NCI-H1436 treated with DMSO at 0.1 percent for 48 hours (cell line): Measurements from ENCODE around the gene ZNF385B.
"Not testable (repeated sequence)": the region's sequence is repeated elsewhere in the genome, so short reads cannot be mapped to it uniquely, and the experiment has no call there.

ENCODE experiments used
- DNase-seq: peaks from one replicate; lab custom pipeline; 2025; lab: John Stamatoyannopoulos, UW

Gene ZNF385B

DNA sequence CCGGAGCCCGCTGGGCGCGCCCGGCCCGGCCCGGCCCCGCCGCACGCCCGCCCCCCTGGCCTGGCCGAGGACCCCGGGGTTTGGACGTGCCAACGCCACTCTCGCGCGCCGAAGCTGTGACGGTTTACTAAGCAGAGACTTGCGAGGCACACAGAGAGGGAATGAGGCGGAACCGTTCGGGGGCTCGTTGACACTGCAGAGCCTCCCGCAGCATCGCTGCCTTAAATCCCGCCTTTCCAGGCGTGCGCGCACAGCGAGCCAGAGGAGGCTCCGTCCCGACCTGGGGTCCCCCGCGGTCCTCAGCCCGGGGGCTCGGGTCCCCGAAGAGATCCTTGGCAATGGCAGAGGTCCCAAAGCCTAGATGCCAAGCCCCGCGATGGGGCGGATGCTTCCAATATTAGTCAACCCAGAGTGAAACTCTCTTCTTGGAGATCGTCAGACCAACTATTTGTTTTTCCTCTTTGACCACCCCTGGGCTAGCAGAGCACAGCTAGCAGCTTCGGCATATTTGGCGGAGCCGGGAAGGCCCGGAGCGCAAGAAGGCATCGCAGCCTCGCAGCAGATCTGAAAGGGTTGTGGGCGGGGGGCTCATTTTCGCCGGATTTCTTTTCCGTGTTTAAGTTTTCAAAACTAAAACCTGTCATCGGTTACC is at the start of gene ZNF385B:
ZNF385B (minus strand) TSS at position 197 of the 652 bp plus-strand sequence.
- no peak for DNase-seq

DNA sequence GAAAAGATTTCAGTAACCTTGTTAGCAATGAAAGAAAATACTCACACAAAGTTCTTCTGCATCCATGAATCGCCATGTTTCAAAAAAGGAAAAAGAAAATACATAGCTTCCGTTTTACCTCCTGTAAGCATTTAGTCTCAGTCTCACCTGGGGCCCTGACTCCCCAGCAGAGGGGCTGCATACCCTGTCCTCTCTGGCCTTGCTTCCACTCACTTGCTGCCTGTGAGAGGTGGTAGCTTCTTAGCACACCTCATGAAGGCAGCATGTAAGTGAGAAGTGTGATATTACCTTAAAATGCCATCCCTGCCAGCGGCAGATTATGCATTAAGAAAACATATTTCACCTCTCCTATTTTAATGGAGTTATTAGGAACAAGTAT is 49.3 kb upstream of the ZNF385B start:
- DNase-seq: no peak

DNA sequence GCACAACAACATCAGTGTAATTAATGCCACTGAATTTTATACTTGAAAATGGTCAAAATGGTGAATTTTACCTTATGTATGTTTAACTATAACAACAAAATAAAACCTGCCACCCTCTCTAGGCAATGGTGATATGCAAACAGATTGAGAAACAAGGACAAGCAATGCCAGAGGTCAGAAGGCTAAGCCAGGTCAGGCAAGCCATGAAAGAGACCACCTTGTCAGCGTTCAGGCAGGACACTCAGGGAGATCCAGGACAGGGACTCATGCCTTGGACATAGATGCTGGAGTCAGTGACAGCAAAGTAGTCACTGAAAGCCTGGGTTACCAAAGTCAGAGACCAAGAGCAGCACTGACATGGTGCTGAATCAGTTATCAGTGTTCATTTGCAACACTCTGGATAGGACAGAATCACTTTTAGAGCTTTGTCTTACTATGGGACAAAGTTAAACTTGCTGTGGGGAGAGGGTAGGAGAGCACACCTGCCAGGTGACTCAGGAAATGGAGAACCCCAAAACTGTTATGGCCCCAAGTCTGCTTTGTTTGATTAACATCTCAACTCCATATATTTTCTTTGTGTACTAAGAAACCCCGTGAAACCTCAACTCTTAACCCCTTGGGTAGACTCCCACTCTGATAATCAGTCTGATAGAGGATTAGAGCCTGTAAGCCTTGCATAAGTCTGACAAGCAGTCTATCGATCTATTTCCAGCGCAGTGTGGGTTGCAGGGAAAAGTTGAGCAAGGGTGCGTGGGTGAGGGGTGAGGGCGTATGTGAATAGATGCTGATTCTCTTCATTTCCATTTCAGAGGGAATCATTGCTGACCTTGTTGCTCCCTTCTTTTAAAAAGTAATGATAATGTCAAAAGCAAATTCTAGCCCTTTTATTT is 48.7 kb upstream of the ZNF385B start:
- DNase-seq: no peak

DNA sequence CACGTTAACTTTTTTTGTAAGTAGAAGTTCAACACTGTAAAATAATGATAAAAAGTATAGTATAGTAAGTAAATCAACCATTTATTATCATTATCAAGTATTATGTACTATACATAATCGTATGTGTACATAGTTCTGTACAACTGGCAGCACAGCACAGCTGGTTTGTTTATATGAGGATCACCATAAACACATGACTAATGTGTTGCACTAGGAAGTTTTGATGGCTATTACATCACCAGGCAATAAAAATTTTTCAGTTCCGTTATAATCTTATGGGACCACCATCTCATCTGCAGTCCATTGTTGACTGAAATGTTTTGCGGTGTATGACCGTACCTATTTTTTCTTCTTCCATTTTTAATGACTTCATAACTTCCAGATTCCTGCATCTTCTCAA is 39.2 kb upstream of the ZNF385B start:
- DNase-seq: no peak

DNA sequence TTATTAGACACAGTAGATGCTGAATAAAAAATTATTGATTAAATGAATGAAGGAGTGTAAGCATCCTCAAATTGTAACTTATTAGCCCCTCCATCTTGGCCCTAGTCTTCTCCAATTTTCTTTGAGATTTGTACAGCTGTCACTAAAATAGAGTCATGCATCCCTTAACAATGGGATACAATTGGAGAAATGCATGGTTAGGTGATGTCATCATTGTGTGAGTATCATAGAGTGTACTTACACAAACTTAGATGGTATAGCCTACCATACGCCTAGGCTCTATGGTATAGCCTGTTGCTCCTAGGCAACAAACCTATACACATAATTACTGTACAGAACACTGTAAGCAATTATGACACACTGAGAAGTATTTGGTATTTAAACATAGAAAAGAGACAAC is 38.3 kb upstream of the ZNF385B start:
- no peak for DNase-seq

DNA sequence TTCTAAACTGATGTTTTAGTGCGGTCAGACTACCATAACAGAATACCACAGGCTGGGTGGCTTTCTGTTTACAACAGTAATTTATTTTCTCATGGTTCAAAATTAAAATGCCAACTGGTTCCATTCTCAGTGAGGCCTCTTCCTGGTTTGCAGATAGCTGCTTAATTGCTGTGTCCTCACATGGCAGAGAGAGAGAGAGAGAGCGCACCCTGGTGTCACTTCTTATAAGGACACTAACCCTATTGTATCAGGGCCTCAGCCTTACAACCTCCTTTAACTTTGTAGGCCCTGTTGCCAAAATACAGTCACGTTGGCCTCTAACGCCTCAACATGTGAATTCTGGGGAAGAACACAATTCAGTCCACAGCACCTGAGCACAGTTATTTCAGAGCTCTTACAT is 37.5 kb upstream of the ZNF385B start:
- no peak for DNase-seq

DNA sequence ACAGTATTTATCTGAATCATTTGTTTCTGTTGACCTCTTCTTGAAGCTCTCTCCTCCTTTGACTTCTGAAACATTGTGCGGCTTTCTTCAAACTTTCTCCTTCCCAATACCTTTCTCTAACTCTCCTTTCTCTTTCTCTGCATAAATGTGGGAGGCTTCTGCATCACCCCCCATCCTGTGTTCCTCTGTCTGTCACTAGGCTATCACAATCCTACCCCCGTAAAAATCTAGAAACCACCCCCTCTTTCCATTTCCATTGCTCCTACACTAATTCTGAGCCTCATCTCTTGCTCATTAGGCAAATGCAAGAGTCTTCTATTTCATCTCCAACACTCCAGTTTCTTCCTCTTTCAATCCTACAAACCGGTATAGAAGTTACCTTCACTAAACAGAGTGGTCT is 32.2 kb upstream of the ZNF385B start:
- no peak for DNase-seq

DNA sequence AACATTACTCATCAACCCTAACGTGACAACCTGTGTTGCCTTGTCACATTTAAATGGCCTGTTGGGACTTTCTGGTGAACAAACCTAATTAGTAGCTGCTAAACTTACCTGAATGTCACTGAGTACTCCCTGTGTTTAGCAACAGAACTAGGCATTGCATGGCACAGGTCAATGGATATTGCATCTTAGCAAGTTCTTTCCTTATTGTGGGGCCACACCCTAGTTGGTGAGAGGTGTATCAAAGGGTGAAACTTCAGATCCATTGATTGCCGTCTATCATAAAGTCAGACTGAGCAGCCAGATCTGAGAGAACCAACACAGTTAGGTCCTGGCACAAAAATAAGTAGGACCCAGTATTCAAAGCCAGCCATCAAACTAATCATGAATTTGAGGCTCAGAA is 29.8 kb upstream of the ZNF385B start:
- no peak for DNase-seq

DNA sequence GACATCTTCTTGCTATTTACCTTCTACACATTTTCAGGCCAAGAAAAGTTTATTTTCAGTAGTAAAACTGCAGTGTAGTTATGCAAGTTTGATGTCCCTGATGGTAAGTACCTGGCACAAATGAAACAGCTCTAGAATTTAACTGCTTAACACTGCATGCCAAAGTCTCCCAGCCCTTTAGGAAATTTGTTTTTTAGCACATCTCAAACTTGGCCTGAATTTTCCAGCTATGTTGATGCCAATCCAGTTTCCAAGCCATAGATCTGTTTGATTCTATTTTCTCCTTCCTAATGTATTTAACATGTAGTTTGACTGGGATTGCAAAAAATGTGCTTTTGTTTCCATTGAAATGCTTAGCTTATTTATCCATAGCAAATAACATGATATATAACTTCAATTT is 29.3 kb upstream of the ZNF385B start:
- no peak for DNase-seq

DNA sequence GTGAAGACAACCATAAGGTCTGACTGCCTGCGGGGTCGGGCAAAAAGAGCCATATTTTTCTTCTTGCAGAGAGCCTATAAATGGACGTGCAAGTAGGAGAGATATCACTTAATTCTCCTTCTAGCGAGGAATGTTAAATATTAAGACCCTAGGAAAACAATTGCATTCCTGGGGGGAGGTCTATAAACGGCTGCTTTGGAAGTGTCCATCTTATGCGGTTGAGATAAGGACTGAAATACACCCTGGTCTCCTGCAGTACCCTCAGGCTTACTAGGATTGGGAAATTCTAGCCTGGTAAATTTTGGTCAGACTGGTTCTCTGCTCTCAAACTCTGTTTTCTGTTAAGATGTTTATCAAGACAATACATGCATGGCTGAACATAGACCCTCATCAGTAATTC is 27.2 kb upstream of the ZNF385B start:
- not testable (repeated sequence) for DNase-seq

DNA sequence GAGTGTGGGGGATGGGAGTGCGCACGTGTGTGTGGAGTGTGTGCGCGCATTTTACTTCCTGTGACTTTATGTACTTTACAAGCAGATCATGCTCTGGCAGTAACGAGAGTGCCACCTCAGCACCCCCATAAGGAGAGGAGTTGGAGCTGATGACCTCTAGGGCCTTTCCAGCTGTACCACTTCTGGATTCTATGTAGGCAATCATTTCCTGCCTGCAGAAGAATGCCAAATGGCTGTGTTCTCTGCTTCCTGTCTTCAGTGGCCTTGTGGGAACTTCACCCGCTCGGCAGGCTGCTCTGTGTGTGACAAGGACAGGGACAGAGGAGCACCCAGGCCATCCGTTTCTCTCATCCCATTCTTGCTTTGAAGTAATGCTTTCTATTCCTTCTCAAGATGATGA is 22.8 kb upstream of the ZNF385B start:
- DNase-seq: no peak

DNA sequence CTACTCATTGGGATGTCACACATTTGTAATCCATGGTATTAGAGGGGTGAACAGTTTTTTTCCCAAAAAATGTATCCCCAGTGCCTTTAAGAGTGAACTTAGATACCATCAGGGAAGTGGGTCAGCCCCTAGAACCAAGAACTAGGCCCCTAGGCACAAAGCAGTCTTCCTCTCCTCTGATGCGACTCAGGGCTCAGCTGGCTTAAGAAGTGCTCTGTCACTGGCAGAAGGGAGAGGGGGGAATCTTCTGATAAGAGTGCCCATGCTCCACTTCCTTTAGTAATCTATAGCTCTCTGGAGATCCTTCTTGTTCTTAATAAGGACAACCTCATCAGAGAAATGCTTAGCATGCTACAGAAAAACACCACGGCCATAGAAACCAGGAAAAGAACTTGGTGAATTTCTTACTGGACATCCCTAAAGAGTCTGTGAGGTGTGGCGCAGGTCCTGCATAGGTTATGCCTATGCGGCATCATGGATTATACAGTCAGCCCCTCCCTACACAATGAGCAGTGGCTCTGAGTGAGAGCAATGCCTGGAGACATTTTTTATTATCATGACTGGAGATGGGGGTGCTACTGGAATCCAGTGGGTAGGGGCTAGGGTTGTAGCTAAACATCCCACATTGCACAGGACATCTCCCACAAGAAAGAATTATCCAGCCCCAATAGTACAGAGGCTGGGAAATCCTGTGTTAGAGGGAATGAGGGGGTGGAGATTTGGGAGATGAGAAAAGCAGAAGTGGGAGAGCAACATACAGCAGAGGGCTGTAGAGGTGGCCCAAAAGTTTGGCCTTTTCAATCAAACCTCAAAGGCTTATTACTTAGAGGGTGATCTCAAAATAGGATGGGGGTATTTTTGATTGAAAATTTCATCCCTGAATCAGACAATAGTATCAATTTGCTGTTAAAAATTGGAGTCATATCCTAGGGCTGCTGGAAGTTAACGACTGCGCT is 21.7 kb upstream of the ZNF385B start:
- DNase-seq: no peak

DNA sequence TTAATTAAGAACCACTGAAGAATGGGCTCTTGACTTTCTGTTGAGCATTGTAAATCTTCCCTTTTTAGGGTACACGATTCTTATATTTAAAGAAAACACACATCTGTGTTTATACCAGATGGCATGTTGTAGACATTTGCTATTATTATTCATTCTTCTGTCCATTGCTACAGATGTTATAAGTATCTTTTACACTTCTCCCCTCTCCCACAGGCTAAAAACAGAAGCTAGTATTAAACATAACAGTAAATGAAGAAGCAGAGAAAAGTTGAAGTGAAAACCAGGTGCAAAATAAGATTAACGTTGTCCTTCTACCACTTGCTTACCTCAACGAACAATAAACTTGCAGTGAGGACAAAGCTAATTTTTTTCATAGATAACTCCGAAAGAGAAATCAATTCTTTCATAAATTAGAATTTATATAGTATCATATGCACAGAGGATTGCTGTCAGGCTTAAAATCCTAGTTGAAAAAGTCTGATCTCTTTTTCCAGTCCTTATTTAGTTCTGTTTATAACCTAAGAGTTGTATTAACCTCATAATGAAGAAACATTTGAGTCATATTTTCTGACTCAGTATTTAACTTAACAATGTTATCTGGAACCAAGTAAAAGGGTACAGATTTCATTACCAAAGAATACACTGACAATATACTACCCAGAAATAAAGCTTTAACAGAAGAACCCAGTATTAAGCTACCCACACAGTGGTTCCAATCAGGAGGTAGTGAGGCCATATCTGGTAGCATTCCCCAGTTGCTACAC is 16.4 kb upstream of the ZNF385B start:
- no peak for DNase-seq

DNA sequence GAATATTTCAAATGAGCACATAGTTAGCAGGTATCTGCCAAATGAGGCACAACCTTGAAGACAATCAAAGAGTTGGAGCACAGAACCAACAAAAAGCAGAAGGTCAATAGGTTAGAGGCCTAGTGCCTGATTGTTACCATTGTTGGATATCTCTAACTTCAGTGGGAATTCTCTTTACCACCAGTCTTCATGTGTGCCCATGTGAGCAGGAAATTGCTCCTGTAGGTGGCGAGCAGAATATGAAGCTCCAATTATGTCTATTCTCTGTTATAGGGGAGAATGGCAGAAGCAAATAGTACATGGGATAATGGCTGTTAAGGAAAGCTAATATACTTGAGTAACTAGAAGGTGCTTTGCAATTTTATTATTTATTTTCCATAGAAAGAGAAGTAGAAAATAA is 14.9 kb upstream of the ZNF385B start:
- no peak for DNase-seq

DNA sequence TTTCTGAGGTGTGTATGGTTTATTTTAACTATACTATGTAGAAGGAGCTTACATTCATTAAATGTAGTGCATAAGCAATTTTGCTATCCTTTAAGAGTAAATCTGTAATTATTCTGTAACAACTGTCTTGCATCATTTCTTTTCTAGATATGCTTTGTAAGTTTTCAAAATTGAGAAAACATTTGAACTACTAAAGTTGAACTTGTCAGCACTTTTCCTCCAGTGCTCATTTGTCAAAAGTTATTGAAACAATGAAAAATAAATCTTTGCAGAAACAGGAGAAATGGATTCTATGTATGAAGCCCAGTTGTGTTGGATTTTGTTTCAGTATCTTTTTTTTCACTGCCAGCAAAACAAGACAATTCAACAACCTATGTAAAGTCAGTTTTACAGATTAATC is 14.5 kb upstream of the ZNF385B start:
- no peak for DNase-seq

DNA sequence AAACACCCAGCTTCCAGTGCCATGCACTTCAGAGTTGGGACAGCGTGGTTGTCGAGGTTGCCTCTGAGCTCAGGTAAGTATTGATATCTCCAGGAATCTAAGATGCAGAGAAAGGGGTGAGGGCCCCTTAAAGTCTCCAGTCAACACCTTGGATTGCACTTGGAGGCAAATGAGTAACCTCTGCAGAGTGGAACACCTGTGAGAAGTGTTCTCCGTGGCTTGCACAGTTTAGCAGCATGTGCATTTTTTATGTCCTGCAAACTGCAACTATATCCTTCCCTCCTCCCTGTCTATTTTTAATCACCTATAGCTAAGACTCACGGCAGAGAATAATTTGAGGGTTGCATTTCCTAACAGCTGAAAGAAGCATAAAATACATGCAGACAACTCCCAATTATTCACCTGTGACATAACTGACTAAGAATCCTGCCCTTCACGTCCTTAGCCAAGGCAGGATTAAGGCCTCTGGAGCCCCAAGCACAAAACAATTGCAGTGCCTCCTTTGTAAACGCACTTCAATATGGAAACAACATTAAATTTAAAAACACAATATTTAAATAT is 1.6 kb upstream of the ZNF385B start:
- DNase-seq: no peak

DNA sequence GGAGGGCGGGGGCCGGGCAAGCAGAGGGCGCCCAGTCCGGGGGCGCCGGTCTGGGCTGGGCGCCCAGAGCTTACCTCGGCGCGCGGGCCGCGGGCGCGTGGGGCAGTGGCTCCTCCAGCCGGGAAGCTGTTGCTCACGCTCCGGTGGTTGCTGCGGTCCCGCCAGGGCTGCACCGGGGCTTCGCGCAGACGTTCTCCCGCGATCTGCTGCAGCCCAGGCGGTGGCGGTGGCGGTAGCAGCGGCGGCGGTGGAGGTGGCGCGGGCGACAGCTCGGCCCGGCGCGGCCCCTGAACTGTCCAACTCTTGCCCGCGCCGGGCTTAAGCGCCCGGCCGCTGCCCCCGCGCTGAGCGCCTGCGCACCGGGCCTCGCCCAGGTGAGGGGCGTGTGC is 391 bp downstream of the ZNF385B start:
- no peak for DNase-seq

DNA sequence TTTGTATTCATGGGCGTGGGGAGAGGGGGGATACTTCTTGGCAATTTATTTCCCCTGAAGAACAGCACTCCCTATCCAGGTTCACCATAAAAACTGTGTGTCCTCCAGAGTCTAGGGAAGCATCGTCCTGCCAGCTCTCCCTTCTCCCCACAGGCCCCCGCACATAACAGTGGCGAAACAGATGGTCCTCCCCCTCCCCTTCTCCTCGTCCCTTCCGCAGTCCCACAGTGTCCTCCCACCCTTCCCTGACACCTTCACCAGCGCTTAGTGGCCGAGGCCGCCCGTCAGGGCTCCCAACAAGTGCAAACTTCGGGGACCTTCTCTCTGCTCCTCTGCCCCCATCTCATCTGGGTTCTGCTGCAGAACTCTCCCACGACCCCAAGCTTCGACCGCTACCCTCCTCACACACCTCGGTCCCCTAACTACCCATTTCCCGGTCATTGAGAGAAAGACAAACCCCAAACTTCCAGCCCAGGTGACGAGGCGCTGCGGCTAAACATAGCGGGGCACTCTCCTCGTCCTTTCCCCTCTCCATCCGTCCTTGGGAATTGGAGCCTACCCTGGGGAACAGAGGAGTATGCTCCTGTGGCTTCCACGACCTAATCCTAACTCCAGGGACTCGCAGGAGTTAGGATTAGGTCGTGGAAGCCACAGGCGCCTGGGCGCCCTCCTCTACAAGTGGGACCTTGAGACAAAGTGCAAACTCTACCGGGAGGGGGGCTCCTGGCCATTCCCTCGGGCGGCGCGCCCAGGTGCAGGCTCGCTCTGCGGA is 971 bp downstream of the ZNF385B start:
- no peak for DNase-seq

DNA sequence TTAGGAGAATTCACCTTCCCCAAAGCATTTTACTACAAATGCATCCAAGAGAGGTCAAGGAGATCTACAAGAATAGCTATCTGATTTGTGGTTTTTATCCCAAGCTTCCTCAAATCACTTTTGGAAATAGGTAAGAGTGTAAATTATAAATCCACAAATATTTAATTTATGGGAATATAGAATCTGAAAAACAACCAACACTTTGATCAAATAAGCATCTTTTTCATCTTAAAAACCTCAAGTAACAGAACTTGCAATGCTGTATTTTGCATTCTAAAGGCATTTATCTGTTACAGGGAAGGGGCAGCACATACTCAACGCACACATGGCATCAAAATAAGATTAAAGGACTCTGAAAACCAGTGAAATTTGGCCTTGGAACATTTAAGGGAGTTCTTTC is 1.9 kb downstream of the ZNF385B start:
- DNase-seq: no peak

DNA sequence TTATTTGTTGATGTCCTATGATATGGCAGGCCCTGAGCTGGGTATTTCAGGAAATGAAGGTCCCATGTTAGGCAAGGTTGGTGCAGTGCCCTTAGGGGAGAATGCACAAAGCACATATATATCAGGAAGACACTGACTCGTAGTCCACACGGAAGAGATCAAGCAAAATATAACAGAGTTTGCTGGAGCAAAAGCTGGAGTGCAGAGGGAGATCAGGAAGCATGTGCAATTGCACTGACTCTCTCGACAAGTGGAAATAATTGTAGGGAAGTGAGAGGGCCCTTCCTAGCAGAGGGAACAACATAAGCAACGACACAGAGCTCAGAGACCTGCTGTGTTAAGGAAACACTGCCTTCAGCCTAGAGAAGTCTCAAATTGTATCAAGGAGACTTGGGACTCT is 4.2 kb downstream of the ZNF385B start:
- DNase-seq: no peak

DNA sequence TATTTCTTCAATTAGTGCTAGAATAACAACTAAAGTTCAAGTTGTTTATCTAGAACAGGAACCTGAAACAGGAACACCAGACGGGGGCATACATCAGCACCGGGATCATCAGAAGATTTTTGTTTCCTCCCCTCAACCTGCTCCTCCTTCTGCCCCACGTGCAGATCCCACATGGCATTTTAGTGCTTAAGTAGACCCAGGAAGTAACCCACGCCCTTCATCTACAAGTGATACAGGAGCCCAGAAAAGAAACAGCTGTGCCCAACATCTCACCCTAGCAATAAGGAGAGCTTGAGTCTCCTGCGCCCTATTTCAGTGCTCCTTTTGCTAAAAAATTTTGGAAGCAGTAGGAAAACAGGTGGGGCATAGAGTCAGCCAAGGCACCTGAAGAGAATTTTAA is 5.2 kb downstream of the ZNF385B start:
- no peak for DNase-seq
